GM18873 (cell line): ENCODE measurements around the gene TUB.

Experiments used
- ATAC-seq: cut with Tn5 transposase; IDR thresholded peaks from one replicate; pipeline ENCODE4 v1.9.1; 2021; ENCODE audit warnings: mild to moderate bottlenecking, moderate library complexity, moderate number of reproducible peaks; ENCODE audit not compliant: unreplicated experiment, low FRiP score

Gene TUB

DNA sequence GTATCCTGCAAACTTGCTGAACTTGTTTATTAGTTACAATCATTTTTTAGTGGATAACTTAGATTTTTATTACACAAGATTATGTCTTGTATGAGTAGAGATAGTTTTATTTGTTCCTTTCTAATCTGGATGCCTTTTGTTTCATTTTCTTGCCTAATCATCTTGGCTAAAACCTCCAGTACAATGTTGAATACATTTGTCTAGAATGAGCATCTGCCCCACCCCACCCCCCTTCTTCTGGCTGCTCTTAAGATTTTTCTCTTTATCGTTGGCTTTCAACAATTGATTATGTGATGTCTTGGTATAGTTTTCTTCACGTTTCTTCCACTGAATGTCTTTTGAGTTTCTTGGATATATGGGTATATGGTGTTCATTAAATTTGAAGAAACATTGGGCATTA, 37.3 kb upstream of the TUB start:
- ATAC-seq: no peak

DNA sequence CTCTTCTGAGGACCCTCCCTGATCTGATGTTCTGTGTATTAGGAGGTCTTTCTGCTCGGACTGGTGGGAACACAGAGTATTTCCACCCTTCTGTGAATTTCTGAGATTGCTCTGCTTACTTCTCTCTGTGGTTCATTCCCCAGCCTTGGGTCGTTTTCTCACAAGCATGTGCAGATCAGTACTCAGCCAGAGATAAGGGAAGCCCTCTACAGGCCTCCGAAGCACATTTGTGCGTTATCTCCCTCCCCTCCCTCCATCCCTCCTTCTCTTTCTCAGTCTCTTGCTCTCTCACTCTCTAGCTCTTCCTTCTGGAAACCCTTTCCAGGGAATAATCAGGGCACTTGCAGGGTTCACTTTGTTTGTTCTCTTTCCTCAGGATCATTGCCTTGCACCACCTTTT, 35.2 kb upstream of the TUB start:
- ATAC-seq: no peak

DNA sequence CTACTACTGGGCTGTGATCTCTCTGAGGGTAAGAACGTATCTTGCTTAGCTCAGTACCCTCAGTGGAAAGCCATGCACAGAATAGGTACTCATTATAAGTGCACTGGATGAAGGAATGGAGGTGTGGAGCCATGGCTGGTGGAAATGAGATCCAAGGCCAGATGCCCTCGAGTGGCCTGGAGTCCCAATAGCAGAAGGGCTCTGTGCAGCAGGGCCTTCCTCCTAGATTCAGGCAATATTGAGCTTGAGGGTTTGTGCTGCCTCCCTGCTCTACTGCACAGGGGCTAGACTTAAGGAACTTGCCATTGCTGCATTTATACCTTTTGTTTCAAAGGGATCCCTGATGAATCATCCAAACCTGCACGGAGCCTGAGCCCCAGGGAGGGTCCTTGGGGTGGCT, 33.6 kb upstream of the TUB start:
- no peak for ATAC-seq

DNA sequence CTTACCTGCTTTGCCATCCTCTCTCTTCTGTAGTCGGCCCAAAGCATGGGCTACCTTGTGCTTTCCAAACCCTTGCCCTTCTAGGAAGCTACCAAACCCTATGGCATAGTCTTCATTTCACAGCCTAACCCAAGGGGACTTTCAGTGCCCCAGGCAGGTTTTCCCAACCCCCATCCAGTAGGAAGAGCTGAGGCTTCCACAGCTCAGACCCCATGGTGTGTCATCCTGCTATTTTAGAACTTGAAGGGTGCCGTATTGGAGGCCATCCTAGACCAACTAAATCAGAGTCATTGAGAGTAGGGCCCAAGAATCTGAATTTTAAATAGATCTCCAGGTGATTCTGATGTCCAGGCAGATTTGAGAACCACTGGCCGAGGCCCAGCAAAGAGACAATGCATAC, 31.9 kb upstream of the TUB start:
- ATAC-seq: no peak

DNA sequence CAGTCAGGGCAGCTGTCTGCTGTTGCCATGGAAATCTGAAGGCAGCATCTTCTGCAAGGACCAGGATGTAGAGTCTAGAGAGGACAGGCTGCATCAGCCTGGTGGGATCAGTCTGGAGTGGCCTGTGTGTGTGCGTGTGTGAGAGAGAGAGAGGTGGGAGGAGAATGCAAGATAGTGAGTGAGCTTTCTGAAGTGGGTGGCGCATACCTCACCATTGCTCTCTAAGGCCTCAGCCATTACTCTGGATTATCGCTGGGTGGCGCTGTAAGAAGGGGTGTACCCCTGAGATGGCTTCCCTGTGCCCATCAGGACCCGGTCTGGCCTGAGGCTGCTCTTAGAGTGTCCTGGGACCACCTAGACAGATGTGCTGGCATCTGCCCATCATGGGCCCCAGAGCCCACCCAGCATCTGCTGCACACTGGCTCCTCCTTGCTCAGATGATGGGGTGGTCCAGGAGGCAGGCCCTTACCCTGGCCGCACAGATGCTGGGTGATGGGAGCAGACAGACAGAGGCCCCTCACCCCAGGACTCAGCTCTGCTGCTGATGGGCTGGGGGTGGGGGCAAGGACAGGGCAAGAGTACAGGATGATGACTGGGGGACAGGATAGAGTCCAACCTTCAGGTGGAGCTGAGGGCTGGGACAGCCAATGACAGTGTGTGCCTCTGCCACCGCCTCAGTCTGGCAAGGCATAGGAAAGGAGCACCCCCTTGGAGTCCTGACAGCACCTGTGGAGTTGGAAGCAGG, 25.7 kb upstream of the TUB start:
- no peak for ATAC-seq

DNA sequence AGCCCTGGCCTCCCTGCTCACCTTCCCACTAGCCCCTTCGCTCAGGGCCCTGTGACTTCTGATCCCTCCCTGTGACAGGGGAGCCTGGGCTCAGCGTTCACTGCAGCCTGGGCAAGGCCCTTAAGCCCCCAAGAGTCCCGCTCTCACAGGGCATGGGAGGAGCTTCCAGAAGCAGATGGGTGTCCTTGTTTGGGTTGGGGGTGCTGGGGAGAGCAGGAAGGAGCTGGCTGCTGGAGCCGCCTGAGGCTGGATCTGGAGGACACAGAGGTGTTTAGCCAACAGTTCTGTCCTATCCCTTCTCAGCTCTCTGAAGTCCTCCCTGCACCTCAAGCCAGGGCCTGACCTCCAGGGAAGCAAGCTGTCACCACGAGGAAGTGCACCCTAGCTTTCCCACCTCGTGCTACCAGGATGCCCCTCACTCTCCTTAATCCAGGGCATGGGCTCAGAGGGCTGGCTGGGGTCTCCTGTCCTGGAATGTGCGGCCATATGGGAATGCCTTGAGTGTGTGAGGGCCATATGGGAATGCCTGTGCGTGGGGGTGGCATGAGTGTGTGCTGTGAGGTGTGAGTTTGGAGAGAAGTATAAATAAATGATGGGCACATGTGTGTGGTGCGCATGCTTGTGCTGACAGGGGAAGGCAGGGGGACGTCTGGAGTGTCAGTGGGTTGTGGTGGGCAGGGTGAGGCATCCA, 25.0 kb upstream of the TUB start:
- ATAC-seq: no peak

DNA sequence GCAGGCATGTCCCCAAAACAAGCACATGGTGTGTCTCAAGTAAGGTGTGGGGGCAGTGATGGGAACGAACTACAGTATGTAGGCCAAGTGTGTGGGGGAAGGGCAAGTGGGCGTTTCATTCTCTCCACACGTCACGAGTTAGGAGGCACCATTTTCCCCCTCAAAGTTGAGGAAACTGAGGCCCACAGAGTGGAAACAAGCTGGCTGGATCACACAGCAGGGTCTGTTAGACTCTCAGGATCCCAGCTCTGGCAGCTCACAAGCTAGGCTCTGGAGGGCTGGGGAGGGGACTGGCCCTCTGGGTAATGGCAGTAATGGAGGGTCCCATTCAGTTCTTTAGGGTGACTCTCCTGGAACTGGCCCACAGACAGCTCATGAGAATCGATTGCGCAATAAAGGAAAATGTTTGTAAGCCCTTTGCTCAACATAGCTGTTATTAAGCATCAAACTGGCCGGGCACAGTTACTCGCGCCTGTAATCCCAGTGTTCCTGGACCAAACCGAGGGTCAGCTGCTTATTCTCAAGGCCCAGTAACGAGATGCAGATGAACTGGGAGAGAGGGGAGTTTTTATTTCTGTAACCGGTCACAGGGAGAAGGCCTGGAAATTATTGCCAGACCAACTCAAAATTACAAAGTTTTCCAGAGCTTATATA, 24.1 kb upstream of the TUB start:
- ATAC-seq: no peak

DNA sequence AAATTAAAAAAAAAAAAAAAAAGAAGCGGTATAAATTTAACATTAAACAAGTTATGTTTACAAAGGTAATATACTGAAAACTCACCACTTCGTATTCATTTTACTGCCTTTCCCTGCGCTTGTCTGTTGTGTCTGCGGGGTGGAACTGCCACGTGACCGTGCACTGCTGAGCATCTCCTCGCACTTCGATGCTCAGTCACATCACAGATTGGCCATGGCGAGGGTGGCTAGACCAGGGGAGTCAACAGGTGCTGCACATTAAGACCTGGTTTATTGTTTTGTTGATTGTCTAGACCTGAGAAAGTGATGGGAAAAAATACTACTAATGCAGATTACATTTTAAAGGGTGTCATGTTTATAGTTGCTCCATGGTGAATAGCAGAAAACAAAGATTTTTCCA, 22.8 kb upstream of the TUB start:
- ATAC-seq: no peak

DNA sequence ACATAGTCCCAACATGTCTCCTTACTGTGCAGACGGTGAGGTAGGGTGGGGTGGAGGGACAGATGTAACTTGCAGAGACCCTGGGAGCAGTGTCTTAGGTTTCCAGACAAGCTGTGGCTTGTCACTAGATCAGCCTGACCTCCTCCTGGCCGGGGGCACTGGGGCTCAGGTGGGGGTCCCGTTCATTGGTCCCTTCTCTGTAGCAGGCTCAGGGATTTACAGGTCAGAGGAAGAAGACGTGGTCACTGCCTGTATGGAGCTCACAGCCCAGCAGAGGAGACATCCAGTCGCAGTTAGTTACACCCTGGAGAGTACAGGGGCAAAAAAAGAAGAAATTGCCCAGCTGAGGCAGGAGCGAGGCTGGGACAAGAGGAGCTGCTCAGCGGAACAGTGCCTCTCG, 22.0 kb upstream of the TUB start:
- no peak for ATAC-seq

DNA sequence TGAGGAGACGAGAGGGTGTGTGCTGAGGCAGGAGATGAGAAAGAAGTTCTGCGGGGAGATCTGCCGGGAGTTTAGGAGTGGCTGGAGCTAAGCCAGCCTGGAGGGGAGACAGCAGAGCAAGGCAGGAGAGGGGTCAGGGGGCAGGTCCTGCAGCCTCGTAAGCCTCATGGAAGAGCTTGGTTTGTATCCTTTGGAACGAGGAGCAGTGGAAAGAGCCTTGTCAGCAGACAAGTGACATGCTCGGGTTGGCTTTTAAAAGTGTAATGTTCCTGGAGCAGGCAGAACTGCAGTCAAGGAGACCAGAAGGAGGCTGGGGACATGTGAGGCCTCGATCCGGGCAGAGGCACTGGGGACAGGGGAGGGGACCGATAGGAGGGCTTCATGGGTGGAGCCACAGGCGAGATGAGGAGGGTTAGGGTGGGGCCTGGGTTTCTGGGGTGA, 21.4 kb upstream of the TUB start:
- ATAC-seq: no peak

DNA sequence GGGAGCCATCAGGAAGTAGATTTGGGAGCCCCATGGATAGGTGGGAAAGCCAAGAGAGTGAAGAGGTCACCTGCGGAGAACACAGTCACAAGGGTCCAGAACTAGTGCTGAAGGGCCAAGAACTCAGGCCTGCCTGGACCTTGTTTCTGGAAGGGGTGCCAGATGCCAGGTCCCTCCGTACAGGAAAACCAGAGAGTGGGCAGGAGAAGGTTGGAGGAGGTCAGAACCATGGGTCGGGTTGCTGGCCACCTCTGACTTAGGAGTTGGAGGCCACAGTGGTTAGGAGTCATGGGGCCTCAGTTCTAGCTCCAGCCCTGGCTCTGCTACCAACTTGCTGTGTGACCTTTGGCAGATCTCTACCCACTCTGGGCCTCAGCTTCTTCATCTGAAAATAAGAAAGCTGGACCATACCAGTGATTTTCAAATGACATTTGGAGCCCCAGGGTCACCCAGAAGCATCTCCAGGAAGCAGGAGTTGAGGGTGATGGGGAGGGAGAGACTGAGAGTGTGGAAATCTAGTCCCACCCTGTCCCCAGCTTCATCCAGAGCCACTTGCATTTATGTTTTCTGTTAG, 20.8 kb upstream of the TUB start:
- ATAC-seq: no peak

DNA sequence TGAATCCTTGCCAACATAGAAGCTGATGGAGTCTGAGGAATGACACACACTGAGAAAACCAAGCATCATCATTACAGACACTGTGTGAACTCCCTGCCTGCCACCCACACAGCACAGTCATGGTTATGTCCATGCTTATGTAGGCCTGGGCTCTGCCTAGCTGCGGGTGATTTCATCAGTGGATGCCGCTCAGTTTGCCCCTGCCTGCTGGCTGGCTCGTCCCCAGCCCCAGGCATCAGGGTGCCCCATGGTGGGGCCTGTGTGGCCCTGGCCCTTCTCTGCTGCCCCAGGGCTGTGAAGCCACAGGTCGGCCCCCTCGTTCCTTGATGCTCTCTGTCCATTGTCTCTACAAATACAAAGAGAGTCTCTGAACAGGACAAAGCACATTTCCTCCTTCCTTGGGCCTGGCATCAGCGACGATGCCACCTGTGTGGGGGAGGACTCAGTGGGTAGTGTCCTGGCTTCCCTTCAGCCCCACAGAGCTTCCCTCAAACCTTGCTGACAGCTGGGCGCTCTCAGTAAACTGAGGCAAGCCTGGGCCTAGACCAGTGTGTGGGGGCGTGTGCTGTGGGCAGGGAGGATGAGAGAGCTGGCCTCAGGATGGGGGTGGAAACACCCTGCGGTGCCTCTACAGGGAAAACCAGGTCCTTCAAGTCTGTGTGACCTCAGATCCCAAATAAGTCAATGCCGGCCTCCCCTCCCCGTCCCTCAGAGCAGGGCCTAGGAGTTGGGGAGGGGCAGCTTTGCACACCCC, 20.0 kb upstream of the TUB start:
- no peak for ATAC-seq

DNA sequence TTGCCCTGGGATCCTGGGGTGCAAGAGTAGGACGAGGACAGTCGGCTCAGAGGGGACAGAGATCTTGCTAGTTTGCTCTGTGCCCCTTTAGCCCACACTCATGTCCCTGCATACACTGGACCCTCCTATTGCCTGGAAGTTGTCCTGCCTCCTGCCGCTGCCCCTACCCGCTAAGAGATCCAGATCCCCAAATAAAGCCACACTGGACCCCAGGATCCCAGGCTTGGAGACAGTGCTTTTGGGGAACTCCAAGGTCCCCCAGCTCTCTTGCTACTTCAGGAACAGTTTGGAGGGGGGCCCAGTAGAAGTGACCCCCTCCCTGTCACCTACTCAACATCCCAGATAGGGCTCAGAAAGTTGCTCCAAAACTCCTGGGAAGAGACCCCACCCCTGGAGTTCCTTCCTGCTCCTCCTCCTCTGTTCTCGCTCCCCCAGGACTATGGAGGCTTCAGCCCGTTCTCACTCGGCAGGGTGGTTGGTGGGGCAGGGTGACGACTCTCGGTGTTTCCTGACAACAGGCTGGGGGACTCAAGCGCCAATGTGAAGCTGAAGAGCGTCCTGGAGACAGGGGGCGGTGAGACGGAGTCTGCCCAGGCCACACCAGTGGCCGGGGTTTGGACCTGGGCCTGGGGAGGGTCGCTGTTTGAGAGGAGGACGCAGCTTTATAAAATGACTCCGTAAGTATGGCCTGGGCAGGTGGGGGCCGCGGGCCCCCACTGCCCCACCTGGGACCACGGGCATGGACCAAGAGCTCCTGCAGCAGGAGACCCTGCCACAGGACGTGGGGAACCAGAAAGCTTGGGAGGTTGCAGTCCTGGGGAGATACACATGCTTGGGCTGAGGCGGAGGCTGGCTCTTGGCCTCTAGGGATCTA, 19.2 kb upstream of the TUB start:
- ATAC-seq: no peak

DNA sequence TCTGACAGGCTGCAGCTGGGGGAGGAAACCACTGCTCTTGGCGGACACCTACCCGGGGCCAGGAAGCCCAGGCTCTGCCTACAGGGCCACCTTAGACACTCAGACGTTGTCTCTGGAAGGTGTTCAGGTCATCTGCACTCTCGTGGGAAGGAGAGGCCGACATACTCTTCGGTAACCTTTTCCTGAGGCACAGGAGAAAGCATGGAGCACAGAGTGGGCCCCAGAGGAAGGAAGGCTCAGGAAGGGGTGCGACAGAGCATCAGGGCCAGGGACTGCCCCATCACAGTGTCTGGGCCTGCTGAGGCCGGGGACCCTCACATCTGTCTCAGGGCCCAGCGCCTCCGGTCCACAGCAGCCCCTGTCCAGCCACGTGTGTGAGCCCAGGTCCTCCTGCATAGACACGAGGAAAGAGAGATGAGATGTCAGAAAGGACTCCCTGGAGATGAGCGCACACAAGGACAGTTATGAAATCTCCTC, 18.2 kb upstream of the TUB start:
- ATAC-seq: no peak

DNA sequence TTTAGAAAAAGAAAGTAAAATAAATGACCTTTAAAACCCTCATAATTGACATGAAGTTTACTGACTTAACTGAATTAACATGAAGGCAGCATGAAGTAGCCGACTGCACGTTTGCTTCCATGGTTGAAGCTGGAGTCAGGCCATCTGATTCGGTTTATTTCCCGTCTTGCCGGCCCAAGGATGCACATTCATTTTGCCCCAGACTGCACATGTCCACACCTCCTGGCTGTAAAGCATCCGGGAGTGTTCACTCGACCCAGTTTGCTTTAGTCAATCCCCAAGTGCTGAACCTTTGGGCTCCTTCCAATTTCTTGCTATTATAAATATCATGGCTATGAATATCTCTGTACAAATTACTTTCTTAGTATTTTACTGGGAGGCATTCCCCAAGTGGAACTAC, 17.7 kb upstream of the TUB start:
- no peak for ATAC-seq

DNA sequence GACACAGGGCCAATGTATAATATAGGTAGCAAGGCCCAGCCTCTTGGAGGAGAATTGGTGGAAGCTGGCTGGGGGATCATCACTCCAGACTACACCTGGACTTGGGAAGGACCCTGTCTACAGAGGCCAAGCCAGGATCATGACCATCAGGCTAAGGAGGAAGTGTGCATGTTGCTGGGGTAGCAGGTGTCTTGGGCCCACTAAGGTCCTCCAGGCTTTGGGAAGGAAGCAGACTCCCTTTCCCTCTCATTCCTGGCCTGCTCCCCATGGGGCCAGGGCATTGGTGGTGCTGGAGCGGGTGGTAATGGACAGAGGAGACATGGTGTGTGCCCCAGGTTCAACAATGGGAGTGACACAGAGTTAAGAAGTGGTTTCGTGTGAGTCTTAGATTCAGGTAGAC, 16.0 kb upstream of the TUB start:
- no peak for ATAC-seq

DNA sequence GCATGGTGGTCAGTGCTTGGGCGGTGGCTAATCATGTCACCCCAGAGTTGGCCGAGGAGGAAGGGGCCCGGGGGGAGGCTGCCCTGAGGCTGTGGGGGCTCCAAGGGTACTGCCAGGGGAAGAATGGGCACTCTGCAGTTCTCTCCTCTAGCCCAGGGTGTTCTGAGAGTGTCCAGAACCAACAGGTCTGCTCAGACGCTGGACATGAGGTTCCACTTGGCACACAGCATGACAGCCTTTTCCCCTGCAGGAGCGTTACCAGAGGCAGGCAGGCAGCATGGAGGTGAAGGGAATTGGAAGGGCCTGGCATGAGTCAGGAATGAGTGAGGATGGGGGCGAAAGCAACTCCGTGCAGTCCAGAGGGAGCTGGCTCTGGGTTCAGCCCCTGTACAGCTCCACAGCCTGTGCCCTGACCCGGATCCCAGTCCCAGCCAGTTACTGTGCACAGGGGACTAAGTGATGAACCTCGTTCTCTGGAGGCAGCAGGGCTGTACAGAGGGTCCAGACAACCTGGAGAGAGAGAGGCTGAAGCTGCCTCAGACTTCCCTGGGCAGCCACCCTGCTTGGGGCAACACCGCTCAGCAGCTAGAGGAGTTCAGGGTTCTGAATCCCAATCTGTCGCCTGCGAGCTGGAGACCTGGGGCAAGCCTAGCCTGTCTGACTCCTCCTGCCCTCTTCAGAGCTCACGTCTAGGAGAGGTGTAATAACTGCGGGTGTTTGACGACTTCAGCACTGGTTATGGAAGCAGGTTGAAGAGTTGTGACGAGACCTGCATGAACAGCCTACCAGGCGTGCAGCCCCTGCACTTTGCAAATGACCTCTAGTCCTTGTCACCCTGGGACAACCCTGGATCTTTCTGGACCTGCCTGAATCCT, 14.7 kb upstream of the TUB start:
- no peak for ATAC-seq

DNA sequence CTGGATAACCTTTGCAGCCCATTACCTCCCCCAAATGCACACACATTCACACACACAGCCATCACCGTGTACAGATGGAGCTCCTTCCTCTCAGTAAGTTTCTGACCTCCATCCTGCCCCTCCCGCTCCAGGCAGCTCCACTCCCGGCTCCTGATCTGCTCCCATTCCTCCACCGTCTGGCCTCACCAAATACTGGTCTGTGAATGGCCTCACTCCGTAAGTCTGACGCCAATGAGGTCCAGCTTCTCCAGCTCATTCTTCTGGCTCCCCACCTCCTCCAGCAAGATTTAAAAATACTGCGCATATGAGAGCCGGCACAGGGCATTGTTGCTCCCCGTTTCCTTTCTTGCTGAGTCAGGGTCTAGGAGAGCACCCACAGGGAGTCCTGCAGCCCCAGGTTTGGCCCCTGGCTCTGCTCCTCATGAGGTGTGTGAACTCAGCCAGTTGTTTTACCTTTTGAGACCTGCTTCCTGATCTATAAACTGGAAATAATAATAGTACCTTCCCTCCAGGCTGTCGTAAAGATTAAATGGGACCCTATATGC, 14.0 kb upstream of the TUB start:
- no peak for ATAC-seq

DNA sequence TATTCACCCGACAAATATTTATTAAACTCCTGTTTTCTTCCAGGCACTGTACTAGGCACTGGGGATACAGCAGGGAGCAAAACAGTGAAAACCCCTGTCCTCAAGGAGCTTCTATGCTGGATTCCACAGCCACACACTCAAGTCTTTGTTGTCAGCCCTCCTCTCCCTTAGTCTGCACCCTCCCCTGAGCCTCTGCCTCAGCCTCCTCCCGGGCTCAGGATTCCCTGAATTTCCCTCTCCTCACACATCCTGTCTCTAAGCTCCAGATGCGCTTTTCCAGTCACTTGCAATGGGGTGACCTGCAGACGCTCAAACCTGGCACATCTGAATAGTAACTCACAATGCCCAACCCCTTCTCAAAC, 13.5 kb upstream of the TUB start:
- ATAC-seq: no peak
